ENCODE data around the gene CAMTA1.

Gene CAMTA1

GRCh38 chr1:7778133-7778628 is 992.9 kb downstream of the CAMTA1 start:
- no peaks in the 10 kb centered on the region for H3K27me3 ChIP-seq (ENCODE audit: insufficient read depth, low read length)
- peaks cover 13 to 27% of the 10 kb centered on the region in 2 experiments for H3K36me3 ChIP-seq (ENCODE audit: control insufficient read depth in 1 of 2, insufficient read depth in 2 of 2, low read length in 2 of 2)
- H4K91ac ChIP-seq (ENCODE audit: low read depth, low read length) = no peak overlapping the region
- no peak overlapping the region for H3K23ac ChIP-seq (ENCODE audit: low read length)
- H3K9me3 ChIP-seq (ENCODE audit: insufficient read depth, low read depth, low read length) = no peaks in the 10 kb centered on the region
- no peak overlapping the region for H3K27ac ChIP-seq (ENCODE audit: low read depth, low read length)
- no peak overlapping the region for H4K12ac ChIP-seq (ENCODE audit: low read depth, low read length)
- H3K4ac ChIP-seq (ENCODE audit: low read depth, low read length) = no peak overlapping the region
- no peak overlapping the region for H3K14ac ChIP-seq (ENCODE audit: low read length)
- H3K18ac ChIP-seq (ENCODE audit: low read length) = no peak overlapping the region
- no peak overlapping the region for H3K9ac ChIP-seq (ENCODE audit: low read length)
- no peak overlapping the region for H2BK120ac ChIP-seq (ENCODE audit: insufficient read depth, low read length, poor library complexity)
- H2BK12ac ChIP-seq (ENCODE audit: low read length) = no peak overlapping the region
- H2BK5ac ChIP-seq (ENCODE audit: low read depth, low read length, poor library complexity) = no peak overlapping the region
- no peak overlapping the region for H3K4me3 ChIP-seq (ENCODE audit: low read depth, low read length)
- WGBS (ENCODE audit: extremely low coverage, insufficient coverage, insufficient read length) = no CpG with 5 or more reads among the region's 4 CpGs
- no peak overlapping the region for H3K4me2 ChIP-seq (ENCODE audit: low read length)
- H2AK5ac ChIP-seq (ENCODE audit: low read length) = no peak overlapping the region
- H3K79me2 ChIP-seq (ENCODE audit: control insufficient read depth, insufficient read depth, low read length, poor library complexity) = no peaks in the 10 kb centered on the region
- peaks cover under 1% of the 10 kb centered on the region for H3K79me1 ChIP-seq (ENCODE audit: low read length)
- peaks cover 2 to 4% of the 10 kb centered on the region in 2 experiments for H3K4me1 ChIP-seq (ENCODE audit: control insufficient read depth in 1 of 2, insufficient read depth in 2 of 2, low read length in 2 of 2)
- no peak overlapping the region for H2AFZ ChIP-seq (ENCODE audit: insufficient read depth, low read length, poor library complexity)
- H4K8ac ChIP-seq (ENCODE audit: low read depth, low read length) = no peak overlapping the region
- no peak for DNase-seq

- Histone ChIP-seq H3K9ac (ENCODE audit: low read length) (no peak overlapping the region), H3K27me3 (ENCODE audit: insufficient read depth, low read length) (peaks cover 3% of the 10 kb centered on the region), H2AFZ (ENCODE audit: insufficient read depth, low read length, poor library complexity) (no peak overlapping the region), H3K18ac (ENCODE audit: low read length) (no peak overlapping the region), H2BK5ac (ENCODE audit: low read depth, low read length, poor library complexity) (no peak overlapping the region), H3K9me3 (ENCODE audit: insufficient read depth, low read depth, low read length) (peaks cover 5% of the 10 kb centered on the region), H3K79me1 (ENCODE audit: low read length) (peaks cover 6% of the 10 kb centered on the region), H3K14ac (ENCODE audit: low read length) (no peak overlapping the region), H3K4me2 (ENCODE audit: low read length) (no peak overlapping the region), H3K36me3 (ENCODE audit: control insufficient read depth in 1 of 2, insufficient read depth in 2 of 2, low read length in 2 of 2) (peaks cover 13 to 25% of the 10 kb centered on the region in 2 experiments), H2BK12ac (ENCODE audit: low read length) (no peak overlapping the region), H4K91ac (ENCODE audit: low read depth, low read length) (no peak overlapping the region), H4K8ac (ENCODE audit: low read depth, low read length) (no peak overlapping the region), H2BK120ac (ENCODE audit: insufficient read depth, low read length, poor library complexity) (no peak overlapping the region), H3K23ac (ENCODE audit: low read length) (no peak overlapping the region), H3K4ac (ENCODE audit: low read depth, low read length) (no peak overlapping the region), H3K4me1 (ENCODE audit: control insufficient read depth in 1 of 2, insufficient read depth in 2 of 2, low read length in 2 of 2) (peaks cover 5 to 8% of the 10 kb centered on the region in 2 experiments), H3K27ac (ENCODE audit: low read depth, low read length) (no peak overlapping the region), H3K4me3 (ENCODE audit: low read depth, low read length) (no peak overlapping the region), H2AK5ac (ENCODE audit: low read length) (no peak overlapping the region), H3K79me2 (ENCODE audit: control insufficient read depth, insufficient read depth, low read length, poor library complexity) (peaks cover 2% of the 10 kb centered on the region), H4K12ac (ENCODE audit: low read depth, low read length) (no peak overlapping the region)
- WGBS (ENCODE audit: extremely low coverage, insufficient coverage, insufficient read length) = no CpG with 5 or more reads among the region's 9 CpGs
- DNase-seq = peak in 1 of 2 donors; percentile 57
Observed at GRCh38 chr1:7780976-7781375, 995.7 kb downstream of the CAMTA1 start.

- Histone ChIP-seq H3K4me1 (ENCODE audit: control insufficient read depth in 1 of 2, insufficient read depth in 2 of 2, low read length in 2 of 2) (peaks cover 5 to 8% of the 10 kb centered on the region in 2 experiments), H3K4me2 (ENCODE audit: low read length) (no peak overlapping the region), H2BK5ac (ENCODE audit: low read depth, low read length, poor library complexity) (no peak overlapping the region), H4K8ac (ENCODE audit: low read depth, low read length) (no peak overlapping the region), H2BK120ac (ENCODE audit: insufficient read depth, low read length, poor library complexity) (no peak overlapping the region), H3K79me1 (ENCODE audit: low read length) (peaks cover 6% of the 10 kb centered on the region), H3K4ac (ENCODE audit: low read depth, low read length) (no peak overlapping the region), H2AK5ac (ENCODE audit: low read length) (no peak overlapping the region), H2AFZ (ENCODE audit: insufficient read depth, low read length, poor library complexity) (no peak overlapping the region), H2BK12ac (ENCODE audit: low read length) (no peak overlapping the region), H4K12ac (ENCODE audit: low read depth, low read length) (no peak overlapping the region), H4K91ac (ENCODE audit: low read depth, low read length) (no peak overlapping the region), H3K79me2 (ENCODE audit: control insufficient read depth, insufficient read depth, low read length, poor library complexity) (peaks cover 2% of the 10 kb centered on the region), H3K27ac (ENCODE audit: low read depth, low read length) (no peak overlapping the region), H3K9me3 (ENCODE audit: insufficient read depth, low read depth, low read length) (peaks cover 5% of the 10 kb centered on the region), H3K27me3 (ENCODE audit: insufficient read depth, low read length) (peaks cover 3% of the 10 kb centered on the region), H3K14ac (ENCODE audit: low read length) (no peak overlapping the region), H3K36me3 (ENCODE audit: control insufficient read depth in 1 of 2, insufficient read depth in 2 of 2, low read length in 2 of 2) (peaks cover 13 to 25% of the 10 kb centered on the region in 2 experiments), H3K18ac (ENCODE audit: low read length) (no peak overlapping the region), H3K4me3 (ENCODE audit: low read depth, low read length) (no peak overlapping the region), H3K23ac (ENCODE audit: low read length) (no peak overlapping the region), H3K9ac (ENCODE audit: low read length) (no peak overlapping the region)
- DNase-seq = no peak
- WGBS (ENCODE audit: extremely low coverage, insufficient coverage, insufficient read length) = no CpG with 5 or more reads among the region's 7 CpGs
Observed at GRCh38 chr1:7781501-7781900, 996.2 kb downstream of the CAMTA1 start.

GRCh38 chr1:7781923-7782495 is 996.8 kb downstream of the CAMTA1 start:
- H2AFZ ChIP-seq (ENCODE audit: insufficient read depth, low read length, poor library complexity) = no peak overlapping the region
- no peak overlapping the region for H3K4me3 ChIP-seq (ENCODE audit: low read depth, low read length)
- H3K9me3 ChIP-seq (ENCODE audit: insufficient read depth, low read depth, low read length) = peaks cover 5% of the 10 kb centered on the region
- H2BK120ac ChIP-seq (ENCODE audit: insufficient read depth, low read length, poor library complexity) = no peak overlapping the region
- no peak overlapping the region for H2AK5ac ChIP-seq (ENCODE audit: low read length)
- no peak overlapping the region for H3K9ac ChIP-seq (ENCODE audit: low read length)
- H2BK12ac ChIP-seq (ENCODE audit: low read length) = no peak overlapping the region
- DNase-seq = peak; percentile 84 to 88
- H3K4me1 ChIP-seq (ENCODE audit: control insufficient read depth in 1 of 2, insufficient read depth in 2 of 2, low read length in 2 of 2) = peaks cover 5 to 8% of the 10 kb centered on the region in 2 experiments
- no peak overlapping the region for H4K91ac ChIP-seq (ENCODE audit: low read depth, low read length)
- no peak overlapping the region for H2BK5ac ChIP-seq (ENCODE audit: low read depth, low read length, poor library complexity)
- no peak overlapping the region for H4K12ac ChIP-seq (ENCODE audit: low read depth, low read length)
- no peak overlapping the region for H4K8ac ChIP-seq (ENCODE audit: low read depth, low read length)
- no peak overlapping the region for H3K18ac ChIP-seq (ENCODE audit: low read length)
- H3K4ac ChIP-seq (ENCODE audit: low read depth, low read length) = no peak overlapping the region
- H3K27ac ChIP-seq (ENCODE audit: low read depth, low read length) = no peak overlapping the region
- no peak overlapping the region for H3K4me2 ChIP-seq (ENCODE audit: low read length)
- H3K23ac ChIP-seq (ENCODE audit: low read length) = no peak overlapping the region
- WGBS (ENCODE audit: extremely low coverage, insufficient coverage, insufficient read length) = no CpG with 5 or more reads among the region's 16 CpGs
- H3K27me3 ChIP-seq (ENCODE audit: insufficient read depth, low read length) = peaks cover 3% of the 10 kb centered on the region
- H3K79me1 ChIP-seq (ENCODE audit: low read length) = peaks cover 6% of the 10 kb centered on the region
- H3K79me2 ChIP-seq (ENCODE audit: control insufficient read depth, insufficient read depth, low read length, poor library complexity) = peaks cover 2% of the 10 kb centered on the region
- H3K36me3 ChIP-seq (ENCODE audit: control insufficient read depth in 1 of 2, insufficient read depth in 2 of 2, low read length in 2 of 2) = peaks cover 9 to 23% of the 10 kb centered on the region in 2 experiments
- no peak overlapping the region for H3K14ac ChIP-seq (ENCODE audit: low read length)
